Measurements from ENCODE around the gene PTPRG.

The PTPRG gene

GRCh38 chr3:62154457-62155148 lies 593.2 kb downstream of the PTPRG start:
- DNase-seq (ENCODE audit: low spot score), result no peak

DNA sequence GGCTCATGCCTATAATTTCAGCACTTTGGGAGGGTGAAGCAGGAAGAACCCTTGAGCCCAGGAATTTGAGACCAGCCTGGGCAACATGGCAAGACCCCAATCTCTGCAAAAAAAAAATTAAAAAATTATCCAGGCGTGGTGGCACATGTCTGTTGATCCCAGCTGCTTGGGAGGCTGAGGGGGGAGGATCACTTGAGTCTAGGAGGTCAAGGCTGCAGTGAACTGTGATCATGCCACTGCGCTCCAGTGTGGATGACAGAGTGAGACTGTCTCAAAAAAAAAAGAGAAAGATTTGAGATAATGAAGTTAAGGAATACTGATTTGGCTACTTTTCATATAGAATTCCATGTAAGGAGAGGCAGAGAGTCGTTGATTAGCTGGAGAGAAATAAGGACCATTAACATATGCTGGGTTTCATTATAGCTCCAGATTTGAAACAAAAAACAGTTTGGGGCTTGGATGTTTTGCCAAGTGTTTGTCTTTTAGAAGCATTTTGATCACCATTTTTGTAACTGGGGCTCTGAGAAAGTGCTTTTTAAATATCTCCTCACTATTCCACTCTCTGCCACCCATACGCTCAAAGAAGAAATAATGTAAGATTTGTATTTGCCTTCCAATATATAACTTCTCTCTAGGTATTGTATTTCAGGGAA lies 597.8 kb downstream of the PTPRG start:
- DNase-seq (ENCODE audit: low spot score), result no peak

- DNase-seq (ENCODE audit: low spot score), result no peak
Observed at GRCh38 chr3:62159709-62160092, 598.3 kb downstream of the PTPRG start.

- DNase-seq (ENCODE audit: low spot score), result peak; percentile 12
Observed at GRCh38 chr3:62161371-62161770, 600.0 kb downstream of the PTPRG start.

- DNase-seq (ENCODE audit: low spot score), result no peak
Observed at GRCh38 chr3:62164196-62164595, 602.8 kb downstream of the PTPRG start.

GRCh38 chr3:62164746-62165145 lies 603.4 kb downstream of the PTPRG start:
- DNase-seq (ENCODE audit: low spot score), result no peak

- no peak for DNase-seq (ENCODE audit: low spot score)
Observed at GRCh38 chr3:62167566-62168262, 606.3 kb downstream of the PTPRG start.

DNA sequence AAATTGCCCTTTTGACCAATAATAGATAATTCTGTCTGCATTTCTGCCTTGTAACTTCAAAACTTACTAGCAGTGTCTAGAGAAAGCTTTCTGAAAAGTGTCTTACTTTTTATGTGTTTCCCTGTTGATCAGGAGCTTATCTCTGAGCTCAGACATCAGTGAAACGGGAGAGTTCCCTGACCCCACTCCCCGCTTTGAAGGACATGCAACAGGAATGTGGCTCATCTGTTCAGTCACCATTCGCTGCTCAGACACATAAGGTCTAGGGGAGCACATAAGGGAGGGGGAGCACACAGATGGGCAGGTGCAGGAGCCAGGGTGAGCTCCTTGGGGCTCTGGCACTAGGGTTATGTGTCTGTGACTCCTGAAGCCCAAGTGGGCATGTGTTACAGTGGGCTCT lies 607.0 kb downstream of the PTPRG start:
- no peak for DNase-seq (ENCODE audit: low spot score)

- DNase-seq (ENCODE audit: low spot score), result no peak
Observed at GRCh38 chr3:62169906-62170660, 608.7 kb downstream of the PTPRG start.

- no peak for DNase-seq (ENCODE audit: low spot score)
Observed at GRCh38 chr3:62171789-62172188, 610.4 kb downstream of the PTPRG start.

DNA sequence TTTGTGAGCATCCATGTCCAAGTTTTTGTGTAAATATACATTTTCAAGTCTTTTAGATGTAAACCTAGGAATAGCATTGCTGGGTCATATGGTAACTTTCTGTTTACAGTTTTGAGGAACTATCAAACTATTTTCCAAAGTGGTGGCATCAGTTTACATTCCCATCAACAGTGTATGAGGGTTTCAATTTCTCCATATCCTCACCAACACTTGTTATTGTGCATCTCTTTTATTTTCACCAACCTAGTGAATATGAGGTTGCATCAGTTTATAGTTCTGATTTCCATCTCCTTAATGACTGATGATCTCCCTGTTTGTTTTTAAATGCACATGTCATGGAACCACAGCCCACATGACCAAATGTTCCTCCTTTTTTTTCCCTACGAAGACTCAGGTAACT lies 610.8 kb downstream of the PTPRG start:
- DNase-seq (ENCODE audit: low spot score), result no peak

- DNase-seq (ENCODE audit: low spot score), result no peak
Observed at GRCh38 chr3:62173939-62174515, 612.7 kb downstream of the PTPRG start.

DNA sequence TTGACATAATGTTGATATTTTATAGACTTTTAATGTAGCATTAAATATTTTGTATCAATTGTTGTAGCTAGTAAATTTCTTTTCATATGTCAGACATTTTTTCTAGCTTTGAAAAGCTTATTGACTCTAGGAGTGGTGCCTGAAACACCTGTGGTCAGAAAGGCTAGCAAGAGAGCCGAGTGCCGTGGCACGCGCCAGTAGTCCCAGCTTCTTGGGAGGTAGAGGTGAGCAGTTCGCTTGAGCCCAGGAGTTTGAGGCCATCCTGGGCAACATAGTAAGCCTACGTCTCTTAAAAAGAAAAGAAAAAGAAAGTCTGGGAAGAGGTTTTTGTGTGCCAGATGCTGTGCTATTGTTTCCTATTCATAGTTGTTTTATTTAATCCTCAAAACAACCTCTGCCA lies 613.8 kb downstream of the PTPRG start:
- DNase-seq (ENCODE audit: low spot score), result no peak

DNA sequence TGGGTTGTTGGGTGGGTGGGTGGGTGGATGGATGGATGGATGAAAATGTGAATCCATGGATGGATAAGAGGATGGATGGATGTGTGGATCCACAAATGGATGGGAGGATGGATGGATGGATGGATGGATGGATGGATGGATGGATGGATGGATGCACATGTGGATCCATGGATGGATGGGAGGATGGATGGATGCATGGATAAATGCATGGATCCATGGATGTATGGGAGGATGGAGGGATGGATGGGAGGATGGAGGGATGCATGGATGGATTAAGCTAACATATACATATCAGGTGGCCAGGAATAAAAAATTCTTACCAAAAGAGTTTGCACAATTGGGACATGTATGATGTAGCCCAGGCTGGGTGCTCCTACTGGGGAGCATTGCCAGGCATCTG lies 616.7 kb downstream of the PTPRG start:
- DNase-seq (ENCODE audit: low spot score), result no peak

- DNase-seq (ENCODE audit: low spot score), result no peak
Observed at GRCh38 chr3:62178739-62179600, 617.6 kb downstream of the PTPRG start.

- no peak for DNase-seq (ENCODE audit: low spot score)
Observed at GRCh38 chr3:62180514-62180913, 619.1 kb downstream of the PTPRG start.

DNA sequence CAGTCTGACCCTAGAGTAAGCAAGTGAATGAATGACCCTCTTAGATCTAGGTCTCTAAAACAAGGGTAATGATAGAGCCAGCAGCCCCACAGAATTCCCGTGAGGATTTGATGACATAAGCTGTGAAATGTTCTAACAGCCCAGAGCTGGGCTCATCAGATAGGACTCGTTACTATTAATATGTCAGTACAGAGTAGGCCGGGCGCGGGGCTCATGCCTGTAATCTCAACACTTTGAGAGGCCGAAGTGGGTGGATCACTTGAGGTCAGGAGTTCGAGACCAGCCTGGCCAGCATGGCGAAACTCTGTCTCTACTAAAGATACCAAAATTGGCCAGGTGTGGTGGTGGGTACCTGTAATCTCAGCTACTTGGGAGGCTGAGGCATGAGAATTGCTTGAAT lies 621.7 kb downstream of the PTPRG start:
- DNase-seq (ENCODE audit: low spot score), result no peak

DNA sequence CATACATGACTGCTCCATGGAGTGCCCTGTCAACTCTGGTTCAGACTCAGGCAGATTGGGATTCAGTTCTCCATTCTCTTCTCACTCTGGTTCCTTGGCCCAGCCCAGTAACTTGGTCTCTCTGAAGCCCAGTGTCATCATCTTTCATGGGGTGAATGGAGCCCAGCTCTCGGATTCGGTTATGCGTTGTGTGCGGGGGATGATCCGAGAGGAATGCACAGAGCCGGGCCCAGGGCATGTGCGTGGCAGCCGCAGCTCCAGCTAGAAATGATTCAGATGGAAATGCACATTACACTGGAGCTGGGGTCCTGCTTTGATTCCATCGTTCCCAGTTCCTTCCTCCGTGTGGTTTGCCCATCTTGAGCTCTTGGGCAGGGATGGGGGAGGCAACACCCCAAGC lies 622.6 kb downstream of the PTPRG start:
- DNase-seq (ENCODE audit: low spot score), result no peak

DNA sequence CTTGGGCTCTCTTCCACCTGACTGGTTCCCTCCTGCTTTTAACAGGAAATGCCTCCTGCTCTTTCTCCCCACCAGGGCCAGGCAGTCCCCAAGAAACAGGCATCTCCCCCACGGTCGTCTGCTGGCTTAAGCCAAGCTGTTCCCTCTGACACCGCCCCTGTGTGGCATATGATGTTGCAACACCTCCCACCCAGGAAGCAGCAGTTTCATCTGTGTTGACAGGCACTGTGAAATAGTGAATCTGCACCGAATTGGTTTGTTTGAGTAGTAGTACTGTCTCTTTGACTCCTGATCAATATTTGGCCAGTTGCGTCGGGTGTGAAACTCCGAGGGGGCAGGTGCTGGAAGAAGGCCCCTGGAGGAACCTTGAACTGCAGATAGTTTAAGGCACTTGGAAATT lies 623.2 kb downstream of the PTPRG start:
- DNase-seq (ENCODE audit: low spot score), result no peak

DNA sequence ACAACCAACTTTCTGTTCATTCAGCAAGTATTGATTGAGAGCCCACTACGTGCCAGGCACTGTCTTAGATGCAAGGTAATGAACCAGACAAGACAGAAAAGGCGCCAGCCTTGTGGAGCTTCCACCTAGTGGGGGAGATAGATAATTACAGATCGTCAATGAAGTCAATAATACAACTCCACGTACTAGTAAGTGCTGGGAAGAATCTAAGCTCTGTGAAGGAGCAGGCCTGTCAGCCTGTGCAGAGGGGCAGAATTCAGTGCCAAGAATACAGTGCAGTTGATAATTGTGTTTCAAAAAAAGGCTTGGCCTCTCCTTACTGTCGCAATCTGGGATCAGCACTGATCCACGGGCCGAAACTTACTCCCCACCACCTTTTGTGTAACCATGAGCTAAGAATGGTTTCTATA lies 625.7 kb downstream of the PTPRG start:
- no peak for DNase-seq (ENCODE audit: low spot score)

DNA sequence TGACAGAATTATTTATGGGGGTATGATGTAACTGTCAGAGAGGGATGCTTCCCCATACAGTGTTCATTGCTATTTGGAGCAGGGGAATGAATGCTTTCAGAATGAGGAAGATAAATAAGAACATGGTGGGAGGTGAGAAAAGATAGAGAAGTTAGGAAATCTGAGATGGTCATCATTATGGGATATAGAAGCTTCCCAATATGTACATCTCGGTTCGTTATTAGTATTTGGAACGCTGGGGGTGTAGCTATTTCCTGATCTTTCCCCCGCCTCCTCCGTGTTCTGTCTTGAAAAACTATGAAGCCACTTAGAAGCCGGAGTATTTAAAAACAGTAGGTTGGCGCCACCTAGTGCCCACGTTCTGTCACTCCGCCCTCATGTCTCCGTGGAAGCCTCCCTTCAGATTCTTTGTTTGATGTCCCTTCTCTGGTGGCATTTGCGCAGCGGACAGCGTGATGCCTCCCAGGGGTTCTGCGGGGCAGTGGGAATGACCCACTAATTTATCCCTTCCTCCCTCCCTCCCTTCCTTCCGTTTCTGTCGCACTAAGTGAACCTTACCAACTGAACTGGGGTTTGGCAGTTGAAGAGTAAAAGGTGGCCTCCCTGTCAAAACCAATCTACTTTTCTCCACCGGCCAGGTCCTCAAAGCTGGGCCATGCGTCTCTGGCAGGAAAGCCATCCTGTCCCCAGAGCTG lies 627.5 kb downstream of the PTPRG start:
- peak; percentile 85 for DNase-seq (ENCODE audit: low spot score)

Data from RKO (cell line).